GM13976 (cell line): ENCODE data around the gene CNOT6.

ENCODE experiments used
- DNase-seq: peaks from one replicate; pipeline ENCODE4 v3.0.0; 2012; ENCODE audit warnings: low spot score
- CTCF ChIP-seq: IDR thresholded peaks from 2 replicates; pipeline ENCODE4 v1.5.1; 2012; ENCODE audit warnings: borderline replicate concordance, mild to moderate bottlenecking; ENCODE audit not compliant: insufficient read depth; ENCODE audit errors: extremely low read depth, missing control alignments, control extremely low read depth
- in situ Hi-C: fragments of 300-500 bp; cut with MboI; formaldehyde crosslinking; loops from one replicate; pipeline ENCODE4 v1.12.0; 2022; ENCODE audit warnings: low sequenced_read_pairs, mixed read lengths, inconsistent platforms; ENCODE audit not compliant: unreplicated experiment

CNOT6 gene

DNA sequence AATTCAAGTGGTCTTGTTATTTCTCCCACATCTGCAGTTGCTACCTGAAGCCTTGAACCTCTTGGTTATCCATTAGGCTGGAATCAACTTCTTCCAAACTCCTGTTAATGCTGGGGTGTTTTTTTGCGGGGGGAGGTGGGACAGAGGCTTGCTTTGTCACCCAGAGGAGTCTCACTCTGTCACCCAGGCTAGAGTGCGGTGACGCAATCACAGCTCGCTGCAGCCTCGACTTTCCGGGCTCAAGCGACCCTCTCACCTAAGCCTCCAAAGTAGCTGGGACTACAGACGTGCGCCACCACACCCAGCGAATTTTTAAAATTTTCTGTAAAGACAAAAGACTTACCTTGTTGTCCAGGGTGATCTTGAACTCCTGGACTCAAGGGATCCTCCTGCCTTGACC is 92.7 kb downstream of the CNOT6 start:
- DNase-seq = no peak
- in situ Hi-C loops = no loop called here
- no peak for TF ChIP-seq CTCF

DNA sequence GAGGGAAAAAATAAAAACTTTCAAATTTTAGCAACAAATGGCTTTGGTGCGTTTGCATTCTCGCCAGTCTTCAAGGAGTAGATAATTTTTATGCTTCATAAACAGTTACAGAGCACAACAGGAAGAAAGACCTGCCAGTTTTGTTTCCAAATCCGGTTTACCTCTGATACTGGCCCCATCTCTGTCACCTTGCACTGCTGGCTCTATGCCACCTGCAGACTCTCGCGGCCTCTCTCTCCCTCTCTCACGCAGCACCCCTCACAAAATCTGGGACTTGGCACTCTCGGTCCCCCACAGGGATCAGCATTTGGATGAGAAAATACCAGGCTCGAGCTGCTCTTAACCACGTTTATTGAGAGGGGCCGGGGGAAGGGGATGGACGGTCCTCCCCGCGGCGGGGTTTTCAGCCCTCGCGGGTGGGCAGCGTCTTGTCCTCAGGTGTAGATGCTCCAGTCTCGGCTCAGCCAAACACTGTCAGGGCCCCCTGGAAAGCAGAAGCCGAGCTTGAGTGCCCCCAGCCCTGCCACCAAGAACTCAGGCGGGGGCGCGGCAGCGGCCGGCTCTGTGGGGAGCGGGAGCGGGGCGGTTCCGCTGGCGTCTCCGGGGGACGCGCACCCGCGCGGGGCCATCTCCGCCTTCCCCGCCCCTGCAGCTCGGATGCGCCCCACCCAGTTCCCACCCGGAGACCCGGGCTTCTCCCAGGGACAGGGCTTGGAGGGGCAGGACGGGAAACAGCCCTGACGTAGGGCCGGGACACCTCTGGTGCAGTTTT is 95.8 kb downstream of the CNOT6 start:
- in situ Hi-C loops = no loop called here
- DNase-seq = no peak
- TF ChIP-seq CTCF = no peak

DNA sequence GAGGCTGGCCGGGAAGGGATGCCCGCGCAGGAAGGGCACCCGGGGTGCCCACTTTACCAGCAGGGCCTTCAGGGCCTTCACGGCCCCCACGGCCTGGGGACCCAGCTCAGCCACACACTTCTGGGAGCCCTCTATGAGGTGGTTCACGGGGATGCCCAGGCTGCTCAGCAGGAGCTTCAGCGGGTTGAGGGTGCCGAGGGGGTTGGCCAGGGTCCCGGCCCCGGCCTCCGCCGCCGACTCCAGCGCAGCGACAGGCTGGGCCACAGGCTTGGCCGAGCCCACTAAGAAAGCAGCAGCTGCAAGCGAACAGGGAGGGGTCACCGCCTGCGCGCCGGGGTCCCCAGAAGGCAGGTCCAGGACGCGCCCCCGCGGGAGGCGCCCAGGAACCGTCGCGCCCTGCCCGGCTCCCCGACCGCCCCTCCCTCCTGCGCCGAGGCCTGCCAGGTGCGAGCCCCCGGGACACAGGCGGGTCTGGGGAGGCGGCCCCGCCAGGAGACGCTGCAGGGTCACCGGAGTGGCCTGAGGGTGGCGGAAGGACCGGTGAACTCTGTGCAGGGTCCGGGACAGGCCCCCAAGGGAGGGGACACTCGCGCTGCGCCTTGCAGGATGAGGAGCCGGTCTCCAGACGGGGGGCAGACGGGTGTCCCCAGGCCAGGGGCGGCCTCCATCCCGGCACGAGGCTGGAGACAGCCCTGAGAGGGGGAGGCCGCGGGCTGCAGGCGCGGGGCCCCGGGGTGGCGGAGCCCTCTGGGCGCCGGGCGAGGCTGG is 96.5 kb downstream of the CNOT6 start:
- no peak for TF ChIP-seq CTCF
- peak; percentile 29 for DNase-seq
- in situ Hi-C loops = no loop called here

DNA sequence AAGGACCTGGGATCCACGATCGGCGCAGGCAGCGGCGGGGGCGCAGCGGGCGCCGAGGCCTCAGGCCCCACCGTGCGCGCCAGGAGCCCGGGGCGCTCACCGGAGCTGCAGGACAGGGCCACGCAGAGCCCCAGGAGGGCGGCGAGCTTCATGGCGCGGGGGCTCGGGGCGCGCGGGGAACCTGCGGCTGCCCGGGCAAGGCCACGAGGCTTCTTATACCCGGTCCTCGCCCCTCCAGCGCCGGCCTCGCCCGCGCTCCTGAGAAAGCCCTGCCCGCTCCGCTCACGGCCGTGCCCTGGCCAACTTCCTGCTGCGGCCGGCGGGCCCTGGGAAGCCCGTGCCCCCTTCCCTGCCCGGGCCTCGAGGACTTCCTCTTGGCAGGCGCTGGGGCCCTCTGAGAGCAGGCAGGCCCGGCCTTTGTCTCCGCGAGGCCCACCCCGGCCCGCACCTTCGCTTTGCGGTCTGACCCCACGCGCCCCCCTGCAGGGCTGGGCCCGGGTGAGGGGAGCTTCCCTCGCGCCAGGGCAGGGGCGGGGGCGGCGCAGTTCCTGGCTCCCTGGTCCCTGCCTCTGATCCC is 97.2 kb downstream of the CNOT6 start, which contains the start of gene SCGB3A1:
Gene SCGB3A1 (minus strand): TSS at position 189 of the 577 bp plus-strand sequence. CDS start 37 bp downstream, at position 152.
- TF ChIP-seq CTCF = no peak
- DNase-seq = peak; percentile 18
- in situ Hi-C loops = no loop called here

GRCh38 chr5:180592176-180592575 is 98.0 kb downstream of the CNOT6 start:
- no peak for TF ChIP-seq CTCF
- no peak for DNase-seq
- in situ Hi-C loops = no loop called here

- in situ Hi-C loops = no loop called here
Measured at GRCh38 chr5:180593446-180594206, 99.4 kb downstream of the CNOT6 start.

More at GRCh38 chr5:180593446-180594206, 99.4 kb downstream of the CNOT6 start:
- peak; percentile 16 for DNase-seq
- TF ChIP-seq CTCF = no peak
